C4-2B (cell line): Measurements from ENCODE around the gene RAPGEF1.

ENCODE experiments used
- CTCF ChIP-seq: fragments of 450-650 bp; conservative IDR thresholded peaks from 2 replicates; pipeline ENCODE4 v1.5.1; 2017; ENCODE audit warnings: mild to moderate bottlenecking
- ZFX ChIP-seq: fragments of 450-650 bp; IDR thresholded peaks from 2 replicates; pipeline ENCODE4 v1.6.1; 2017

DNA sequence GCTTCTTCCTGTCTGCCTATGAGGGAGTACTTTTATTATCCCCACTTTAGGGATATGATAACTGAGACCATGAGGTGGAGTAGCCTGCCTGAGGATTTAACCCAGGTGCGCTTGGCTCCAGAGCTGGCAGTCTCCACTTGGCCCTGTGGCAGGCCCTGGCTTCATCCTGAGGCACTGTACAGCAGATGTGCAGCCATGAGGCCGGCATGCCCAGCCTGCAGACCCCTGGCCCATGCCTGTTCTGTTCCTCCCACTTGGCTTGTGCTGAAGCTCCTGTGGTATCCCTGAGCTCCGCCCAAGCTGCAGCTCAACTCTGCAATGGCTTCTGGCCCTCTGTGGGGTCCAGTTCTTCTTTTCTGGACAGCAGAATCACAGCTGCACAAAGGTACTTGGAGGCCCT lies 31.8 kb upstream of the RAPGEF1 start:
- TF ChIP-seq CTCF (no peak), ZFX (no peak)
